NCI-H187 (cell line): ENCODE measurements around the gene DGCR8.

Experiments
- DNase-seq, 2 experiments: peaks; one replicate each; lab custom pipeline; 2025; lab: John Stamatoyannopoulos, UW

DGCR8 gene

DNA sequence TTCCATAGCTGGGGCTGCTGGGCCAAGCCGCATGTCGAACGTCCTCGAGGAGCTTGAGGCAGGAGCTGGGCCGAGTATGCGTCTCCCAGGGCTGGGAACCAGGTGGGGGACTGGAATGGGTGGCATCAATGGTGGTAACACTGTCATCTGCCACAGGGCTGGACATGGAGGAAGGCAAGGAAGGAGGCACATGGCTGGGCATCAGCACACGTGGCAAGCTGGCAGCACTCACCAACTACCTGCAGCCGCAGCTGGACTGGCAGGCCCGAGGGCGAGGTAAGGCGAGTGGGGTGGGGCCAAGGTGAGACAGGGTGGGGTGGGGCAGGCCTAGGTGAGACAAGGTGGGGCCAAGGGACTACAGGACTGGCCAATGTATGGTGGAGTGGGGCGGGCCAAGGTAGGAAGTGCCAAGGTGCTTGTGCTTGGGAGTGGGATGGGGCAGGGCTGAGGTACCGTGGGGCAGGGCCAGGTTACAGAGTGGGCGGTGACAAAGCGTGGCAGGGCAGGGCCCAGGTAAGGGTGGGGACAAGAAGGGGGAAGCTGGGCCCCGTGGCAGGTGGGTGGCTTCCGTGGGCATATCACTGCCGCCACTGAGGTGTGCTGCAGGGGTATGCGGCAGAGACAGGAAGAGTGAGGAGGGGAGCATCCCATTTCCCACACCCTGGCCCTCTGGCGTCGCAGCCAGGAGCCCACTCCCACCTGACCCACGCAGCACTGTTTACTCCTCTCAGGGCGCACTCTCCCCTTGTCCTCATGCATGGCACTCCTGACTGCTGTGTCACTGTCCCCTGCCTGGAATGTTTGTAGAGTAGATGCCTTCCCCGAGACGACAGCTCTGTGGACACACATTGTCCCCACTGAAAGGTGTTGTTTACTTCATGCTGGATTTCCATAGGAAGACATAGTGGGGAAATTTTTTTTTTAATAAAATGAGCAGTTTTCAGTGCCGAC, 27.5 kb upstream of the DGCR8 start:
- no peak for DNase-seq

DNA sequence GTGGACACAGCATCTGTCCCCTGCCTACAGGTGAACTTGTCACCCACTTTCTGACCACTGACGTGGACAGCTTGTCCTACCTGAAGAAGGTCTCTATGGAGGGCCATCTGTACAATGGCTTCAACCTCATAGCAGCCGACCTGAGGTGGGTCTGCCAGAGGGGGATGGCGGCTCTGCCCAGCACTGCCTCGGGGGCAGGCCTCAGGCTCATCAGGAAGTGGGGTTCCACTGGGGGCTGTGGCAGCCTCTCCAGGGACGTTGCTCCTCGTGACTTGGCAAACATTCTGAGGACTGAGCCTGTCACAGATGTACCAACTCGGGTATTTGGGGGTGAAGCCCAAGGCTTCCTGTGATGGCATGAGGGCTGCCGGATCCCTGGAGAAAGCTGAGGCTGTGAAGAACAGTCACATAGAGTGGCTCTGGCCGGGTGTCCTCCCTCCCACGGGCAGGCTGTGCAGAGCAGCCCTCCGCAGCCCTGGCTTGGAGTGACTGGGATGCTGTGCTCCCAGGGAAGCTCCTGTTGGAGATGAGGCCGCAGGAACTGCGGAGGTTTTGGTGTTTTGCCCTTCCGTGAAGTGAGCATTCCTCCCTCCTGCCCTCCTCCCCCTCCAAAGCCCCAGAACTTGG, 26.5 kb upstream of the DGCR8 start:
- DNase-seq: no peak

DNA sequence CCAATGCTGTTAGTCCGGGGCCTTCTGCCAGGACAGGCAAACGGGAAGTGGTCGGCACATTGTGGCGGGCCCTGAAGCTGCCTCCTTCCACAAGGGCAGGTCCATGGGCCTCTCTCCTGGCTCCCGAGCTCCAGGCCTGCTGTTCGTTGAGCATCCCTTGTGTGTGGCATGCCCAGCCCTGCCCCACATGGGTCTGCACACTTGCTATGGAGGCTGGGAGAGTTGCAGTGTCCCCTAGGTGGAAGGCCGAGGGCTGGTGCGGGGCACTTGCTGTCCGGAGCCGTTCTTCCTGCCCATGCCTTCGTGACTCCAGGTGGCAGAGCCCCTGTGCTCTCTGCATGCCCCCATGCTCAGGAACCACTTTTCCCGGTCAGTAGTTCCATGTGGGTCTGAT, 26.0 kb upstream of the DGCR8 start:
- DNase-seq: no peak

DNA sequence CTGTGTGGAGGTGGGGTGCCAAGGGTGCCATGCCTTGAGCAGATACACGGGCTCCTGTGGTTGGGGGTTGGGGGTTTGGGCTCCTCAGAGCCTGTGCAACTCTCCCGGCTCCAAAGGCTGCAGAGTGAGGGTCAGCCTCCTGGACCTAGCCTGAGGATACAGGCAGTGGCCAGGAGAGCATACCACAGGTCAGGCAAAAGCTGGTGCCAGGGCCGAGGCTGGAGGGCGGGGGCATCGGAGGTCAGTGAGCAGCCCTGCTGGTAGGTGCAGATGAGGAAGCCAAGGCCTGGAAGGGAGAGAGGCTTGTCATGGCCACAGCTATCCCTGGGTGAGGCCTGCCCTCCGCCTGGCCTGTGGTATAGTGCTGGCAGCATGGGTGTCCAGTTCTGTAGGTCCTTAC, 25.6 kb upstream of the DGCR8 start:
- DNase-seq: no peak

DNA sequence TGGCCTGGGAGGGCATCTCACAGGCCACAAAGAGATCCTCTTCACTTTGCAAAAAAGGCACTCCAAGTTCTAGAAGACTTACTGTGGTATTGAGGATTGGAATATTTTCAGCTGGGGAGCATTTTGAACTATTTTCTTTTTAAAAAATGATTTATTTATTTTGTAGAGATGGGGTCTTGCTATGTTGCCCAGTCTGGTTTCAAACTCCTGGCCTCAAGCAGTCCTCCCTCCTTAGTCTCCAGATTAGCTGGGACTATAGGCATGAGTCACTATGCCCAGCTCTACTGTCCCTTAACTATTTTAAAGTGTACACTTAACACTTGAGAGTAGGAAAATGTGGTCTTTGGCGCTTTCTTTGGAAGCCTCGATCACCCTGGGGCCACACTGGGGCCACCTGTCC, 24.9 kb upstream of the DGCR8 start:
- no peak for DNase-seq

DNA sequence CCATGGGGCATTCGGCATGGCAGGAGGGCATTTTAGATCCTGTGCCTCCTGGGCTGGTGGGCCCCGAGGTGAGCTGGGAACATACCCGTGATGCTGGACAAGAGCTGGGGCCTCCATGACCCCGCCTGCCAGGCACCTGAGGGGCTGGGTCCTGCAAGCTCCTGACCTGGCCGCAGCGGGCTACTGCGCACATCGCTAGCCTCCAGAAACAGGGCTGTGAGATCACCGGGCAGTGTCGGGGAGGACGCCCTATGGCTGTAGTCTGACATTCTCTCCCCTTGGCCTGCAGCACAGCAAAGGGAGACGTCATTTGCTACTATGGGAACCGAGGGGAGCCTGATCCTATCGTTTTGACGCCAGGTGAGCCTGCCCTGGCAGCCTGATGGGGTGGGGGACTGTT, 24.4 kb upstream of the DGCR8 start:
- DNase-seq: no peak

DNA sequence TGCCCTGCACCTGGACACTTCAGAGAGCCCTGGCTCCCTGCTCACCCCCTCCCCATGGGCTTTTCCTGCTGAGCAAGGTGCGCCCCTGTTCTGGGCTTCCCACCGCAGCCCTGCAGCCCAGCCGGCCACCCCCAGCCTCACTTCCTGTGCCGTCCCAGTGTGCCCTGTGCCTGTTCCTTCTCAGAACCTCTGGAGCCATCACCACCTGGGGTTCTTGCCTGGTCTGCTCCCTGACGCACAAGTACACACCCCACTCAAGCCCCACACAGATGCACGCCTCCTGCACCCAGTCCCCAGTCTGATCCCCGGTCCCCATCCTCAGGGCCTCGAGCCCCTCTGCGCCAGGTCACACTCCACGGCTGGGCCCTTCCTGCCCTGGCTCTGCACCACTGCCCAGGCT, 23.9 kb upstream of the DGCR8 start:
- DNase-seq: no peak

DNA sequence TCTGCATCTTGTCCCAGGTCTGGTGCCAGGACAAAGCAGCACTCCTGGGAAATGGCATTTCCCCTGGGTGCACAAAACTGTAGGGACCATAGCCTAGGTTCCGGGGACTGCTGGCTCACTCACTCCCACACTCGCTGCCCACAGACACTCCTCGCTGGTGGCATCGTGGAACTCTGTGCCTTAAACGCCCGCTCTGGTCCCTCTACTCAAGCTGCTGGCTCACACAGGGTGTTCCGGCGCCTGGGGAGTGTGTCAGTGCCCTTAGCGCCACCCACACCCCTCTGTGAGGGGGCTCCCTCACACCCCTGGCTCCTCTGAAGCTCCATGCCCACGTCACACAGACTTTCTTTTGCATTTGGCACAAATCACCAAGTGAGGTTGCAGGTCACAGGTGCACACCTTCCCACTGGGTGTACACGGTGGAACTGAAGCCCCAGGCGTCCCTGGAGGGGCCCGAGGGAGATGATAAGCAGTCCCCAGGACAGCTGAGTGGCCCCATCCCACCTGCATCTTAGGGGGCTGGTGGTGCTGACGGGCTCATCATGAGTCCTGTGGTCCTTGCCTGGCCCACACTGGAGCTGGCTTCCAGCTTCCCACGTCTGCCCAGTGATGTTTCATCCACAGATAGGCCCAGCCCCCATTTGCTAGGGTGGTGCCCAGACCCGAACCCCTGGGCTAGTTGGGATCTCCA, 23.2 kb upstream of the DGCR8 start:
- no peak for DNase-seq

DNA sequence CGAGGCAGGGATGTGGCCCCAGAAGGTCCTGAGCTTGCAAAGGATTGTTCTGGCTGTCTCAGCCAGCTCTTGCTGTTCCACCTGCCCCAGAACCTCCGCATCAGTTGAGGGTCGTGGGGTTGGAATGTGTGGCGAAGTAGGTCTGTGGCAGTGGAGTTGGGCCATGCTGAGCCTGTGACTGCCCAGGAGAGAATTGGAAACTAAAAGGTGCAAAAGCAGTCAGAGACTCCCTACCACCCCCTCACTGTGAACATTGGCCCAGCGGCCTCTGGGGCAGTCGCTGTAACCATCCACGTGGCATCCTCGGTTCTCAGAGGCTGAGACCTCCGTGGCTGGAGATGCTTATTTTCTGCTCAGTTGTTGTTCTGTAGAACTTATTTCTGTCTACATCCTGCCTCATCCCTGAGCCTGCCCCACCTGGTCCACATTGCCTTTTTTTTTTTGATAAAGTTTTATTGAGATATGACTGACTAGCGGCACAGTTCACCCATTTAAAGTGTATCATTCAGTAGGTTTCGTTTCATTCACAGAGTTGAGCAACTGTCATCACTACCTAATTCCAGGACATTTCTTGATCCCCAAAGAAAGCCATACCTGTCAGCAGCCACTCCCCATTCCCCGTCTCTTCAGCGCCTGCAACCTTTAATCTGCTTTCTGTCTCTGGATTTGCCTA, 22.3 kb upstream of the DGCR8 start:
- DNase-seq: no peak

DNA sequence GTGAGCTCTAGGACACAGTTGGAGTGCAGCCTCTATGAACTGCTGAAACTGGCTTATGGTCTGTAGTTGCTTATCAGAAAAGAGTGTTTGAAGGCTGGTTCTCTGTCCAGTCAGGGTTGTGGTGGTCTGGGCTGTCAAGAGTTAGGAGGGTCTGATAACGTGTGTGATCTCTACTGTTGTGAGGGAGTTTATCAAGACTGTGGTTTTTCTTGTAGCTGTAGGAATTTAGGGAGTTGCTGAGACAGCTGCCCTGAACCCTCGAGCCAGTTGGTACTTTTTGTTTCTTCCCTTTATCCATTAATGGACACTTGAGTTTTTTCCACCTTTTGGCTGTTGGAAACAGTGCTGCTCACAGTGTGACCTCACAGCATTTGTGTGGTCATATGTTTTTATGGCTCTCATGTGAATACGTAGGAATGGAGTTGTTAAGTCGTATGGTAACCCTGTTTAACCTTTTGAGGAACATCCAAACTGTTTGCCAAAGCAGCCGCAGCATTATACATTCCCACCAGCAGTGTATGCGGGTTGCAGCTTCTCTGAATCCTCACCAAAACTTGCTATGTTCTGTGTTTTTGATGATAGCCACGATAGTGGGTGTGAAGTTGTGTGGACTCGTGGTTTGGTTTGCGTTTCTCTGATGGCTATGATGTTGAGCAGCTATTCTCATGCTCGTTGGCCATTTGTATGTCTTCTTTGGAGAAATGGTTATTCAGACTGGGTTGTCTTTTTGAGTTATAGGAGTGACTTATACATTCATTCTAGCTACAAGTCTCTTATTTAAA, 20.9 kb upstream of the DGCR8 start:
- no peak for DNase-seq

DNA sequence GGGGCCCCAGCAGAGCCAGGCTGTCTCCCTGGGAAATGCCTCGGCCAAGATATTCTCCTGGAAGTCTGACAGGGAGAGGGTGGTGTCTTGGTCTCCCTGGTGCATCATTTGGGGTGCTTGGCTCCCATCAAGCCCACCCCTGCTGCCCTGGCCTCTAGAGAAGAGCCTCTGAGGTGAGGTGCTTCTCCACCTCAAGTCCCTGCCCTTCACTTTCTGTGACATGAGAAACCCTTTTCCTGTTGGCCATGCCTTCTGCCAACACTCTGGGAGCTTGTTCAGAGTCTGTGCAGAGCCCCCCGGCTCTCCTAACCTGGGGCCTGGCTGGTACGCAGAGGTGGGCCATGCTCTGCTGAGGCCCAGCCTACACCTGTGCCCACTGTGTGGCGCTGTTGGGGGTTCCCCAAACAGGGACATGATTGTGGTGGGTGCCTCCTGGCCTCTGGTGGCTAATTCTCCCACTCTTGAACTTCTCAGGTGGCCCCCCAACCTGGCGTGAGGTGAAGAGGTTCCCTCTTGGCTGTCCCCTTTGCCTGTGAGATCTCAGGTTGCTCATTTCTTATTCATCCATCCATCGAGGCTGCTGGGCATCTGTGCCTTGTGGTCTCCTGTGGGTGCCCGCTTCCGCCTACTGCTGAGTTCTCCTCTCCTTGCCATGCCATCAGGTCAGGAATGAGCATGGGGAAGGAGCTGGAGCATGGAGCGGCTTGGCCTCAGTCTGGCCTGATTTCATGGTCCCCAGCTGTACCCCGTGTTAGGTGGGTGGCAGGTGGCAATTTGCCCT, 19.2 kb upstream of the DGCR8 start:
- DNase-seq: no peak

DNA sequence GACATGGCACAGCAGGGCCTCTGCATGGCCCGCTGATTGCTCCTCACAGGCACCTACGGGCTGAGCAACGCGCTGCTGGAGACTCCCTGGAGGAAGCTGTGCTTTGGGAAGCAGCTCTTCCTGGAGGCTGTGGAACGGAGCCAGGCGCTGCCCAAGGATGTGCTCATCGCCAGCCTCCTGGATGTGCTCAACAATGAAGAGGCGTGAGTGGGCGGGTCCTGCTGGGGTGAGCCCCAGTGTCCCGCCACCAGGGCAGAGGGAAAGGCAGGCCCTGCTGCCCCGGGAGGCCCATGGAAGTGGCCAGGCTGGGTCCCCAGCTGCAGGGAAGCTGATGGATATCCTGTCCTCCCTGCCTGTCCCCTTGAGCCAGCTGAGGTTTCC, 18.6 kb upstream of the DGCR8 start:
- DNase-seq: no peak

DNA sequence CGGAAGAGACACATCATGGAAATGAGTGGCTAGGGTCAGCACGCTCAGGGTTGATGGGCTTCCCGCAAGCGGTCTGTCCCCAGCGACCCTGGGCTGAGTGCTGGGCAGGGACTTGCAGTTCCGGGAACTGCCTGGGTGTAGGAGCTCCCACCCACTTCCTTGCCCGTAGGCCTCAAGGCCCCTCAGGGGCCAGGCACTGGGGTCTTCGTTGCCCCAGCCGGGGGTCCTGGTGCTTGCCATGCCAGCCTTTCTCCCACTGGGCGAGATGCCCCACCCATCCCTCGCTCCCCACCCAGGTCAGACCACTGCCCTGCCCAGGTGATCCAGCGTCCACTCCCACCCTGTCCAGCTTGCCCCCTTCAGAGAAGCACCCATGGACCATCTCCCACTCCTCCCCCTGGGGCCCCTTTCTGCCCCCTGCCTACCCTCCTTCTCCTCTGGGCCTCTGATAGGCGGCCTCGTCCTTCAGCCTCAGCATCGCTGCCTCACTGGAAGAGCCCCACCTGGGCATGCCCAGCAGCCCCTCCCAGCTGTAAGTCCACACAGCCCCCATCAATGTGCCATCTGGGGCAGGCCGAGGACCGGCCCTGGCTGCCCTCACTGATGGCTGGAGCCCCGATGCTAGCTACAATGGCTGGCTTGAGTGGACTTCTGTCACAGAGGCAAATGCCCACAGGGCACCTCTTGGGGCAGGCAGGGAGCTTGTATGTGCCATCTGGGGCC, 17.8 kb upstream of the DGCR8 start:
- no peak for DNase-seq

DNA sequence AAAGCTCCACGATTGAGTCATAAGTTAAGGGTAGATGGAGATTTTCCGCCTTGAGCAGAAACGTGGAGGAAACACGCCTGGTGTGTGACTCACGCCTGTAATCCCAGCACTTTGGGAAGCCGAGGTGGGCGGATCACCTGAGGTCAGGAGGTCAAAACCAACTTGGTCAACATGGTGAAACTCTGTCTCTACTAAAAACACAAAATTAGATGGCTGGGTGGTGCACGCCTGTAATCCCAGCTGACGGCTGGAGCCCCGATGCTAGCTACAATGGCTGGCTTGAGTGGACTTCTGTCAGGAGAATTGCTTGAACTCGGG, 17.3 kb upstream of the DGCR8 start:
- DNase-seq: no peak

DNA sequence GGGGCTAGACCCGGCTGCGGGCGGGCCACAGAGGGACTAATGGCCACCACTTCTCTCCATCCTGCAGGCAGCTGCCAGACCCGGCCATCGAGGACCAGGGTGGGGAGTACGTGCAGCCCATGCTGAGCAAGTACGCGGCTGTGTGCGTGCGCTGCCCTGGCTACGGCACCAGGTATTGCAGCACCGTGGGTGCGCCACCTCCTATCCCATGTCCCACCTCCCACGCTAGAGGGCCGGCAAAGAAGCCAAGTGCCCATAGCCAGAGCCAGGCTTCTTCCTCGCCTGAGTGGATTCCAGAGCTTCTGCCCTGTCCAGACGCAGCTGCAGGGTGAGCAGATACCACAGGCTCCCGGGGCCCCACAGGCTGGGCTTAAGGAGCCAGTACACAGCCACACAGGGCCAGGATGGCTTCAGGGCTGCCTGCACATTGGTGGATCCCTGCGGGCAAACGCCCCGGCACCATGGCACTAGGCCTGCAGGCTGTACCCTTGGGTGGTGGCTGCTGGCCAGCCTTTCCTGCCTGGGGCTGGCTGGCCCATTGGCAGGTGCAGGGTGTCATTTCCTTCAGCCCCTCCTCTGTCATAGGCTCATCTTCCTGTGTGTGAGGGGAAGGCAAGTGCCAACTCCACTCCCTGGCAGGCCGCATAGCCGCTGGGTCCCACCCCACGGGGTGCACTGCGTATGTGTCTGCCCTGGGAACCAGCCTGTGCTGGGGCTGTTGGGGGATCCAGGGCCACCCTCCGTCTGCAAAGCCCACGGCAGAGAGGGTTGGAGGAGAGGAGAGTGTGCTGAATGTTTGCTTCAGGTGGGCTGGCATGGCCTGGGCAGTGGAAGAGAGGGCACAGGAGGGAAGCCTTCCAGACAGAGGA, 16.5 kb upstream of the DGCR8 start:
- no peak for DNase-seq

DNA sequence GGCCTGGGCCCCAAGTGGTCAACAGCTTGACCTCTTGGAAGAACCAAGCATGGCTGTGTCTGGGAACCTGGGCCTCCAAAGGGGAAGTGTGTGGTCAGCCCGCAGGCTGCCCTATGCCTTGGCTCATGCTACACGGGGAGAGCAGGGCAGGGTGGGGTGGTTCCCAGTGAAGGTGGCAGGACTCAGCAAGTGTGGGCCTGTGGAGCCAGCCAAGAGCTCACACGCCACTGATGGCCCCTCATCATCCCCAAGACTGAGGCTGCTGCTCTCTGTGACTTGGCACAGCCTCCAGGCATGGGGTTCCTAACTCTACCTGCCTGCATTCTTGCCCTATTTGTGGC, 15.9 kb upstream of the DGCR8 start:
- no peak for DNase-seq

DNA sequence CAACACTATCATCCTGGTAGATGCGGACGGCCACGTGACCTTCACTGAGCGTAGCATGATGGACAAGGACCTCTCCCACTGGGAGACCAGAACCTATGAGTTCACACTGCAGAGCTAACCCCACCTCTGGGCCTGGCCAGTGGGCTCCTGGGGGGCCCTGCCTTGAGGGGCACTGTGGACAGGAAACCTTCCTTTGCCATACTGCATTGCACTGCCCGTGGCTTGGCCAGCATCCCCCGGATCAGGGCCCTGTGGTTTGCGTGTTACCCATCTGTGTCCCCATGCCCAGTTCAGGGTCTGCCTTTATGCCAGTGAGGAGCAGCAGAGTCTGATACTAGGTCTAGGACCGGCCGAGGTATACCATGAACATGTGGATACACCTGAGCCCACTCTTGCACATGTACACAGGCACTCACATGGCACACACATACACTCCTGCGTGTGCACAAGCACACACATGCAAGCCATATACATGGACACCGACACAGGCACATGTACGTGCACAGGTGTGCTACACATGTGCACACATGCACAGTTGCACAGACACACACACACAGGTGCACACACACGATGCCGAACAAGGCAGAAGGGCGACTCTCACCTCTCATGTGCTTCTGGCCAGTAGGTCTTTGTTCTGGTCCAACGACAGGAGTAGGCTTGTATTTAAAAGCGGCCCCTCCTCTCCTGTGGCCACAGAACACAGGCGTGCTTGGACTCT, 15.3 kb upstream of the DGCR8 start:
- DNase-seq: no peak

DNA sequence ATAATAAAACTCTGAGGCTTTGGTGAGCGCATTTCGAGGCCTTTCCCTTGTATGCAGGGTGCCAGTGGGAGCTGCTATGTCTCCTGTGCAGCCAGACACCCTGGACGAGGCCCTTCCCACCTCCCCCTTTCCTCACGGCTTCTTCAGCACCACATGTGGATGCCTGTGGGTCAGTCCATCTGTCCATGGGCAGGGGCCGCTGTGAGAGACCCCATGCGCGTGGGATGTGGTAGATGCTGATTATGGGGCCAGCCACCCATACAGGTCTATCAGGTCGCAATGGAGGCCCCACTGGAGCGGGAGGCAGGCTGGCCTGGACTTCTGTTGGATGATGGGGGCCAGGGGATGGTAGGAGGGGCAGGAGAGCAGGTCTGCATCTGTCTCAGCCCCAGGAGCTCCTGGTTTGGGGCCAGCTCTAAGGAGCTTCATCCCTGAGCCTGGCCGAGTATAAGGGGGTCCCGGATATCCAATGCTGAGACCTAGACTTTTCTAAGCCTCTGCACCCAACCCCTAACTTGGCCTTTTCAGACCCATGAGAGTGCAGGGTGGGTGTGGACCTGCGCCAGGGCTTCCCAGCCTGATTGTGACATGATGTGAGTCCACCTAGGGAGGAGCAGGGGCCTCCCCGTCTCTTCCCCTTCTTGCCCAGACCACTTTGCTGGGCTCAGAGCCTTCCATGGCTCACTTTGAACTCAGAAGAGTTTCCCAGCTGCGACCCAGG, 14.0 kb upstream of the DGCR8 start:
- DNase-seq: no peak
